Measurements from ENCODE around the gene C1orf105.

Gene C1orf105

GRCh38 chr1:172376431-172376830 is 44.1 kb upstream of the C1orf105 start:
- Histone ChIP-seq H3K9me3 (ENCODE audit: control insufficient read depth, low read length) (no peaks in the 10 kb centered on the region), H3K14ac (ENCODE audit: low read length in 2 of 2) (no peak overlapping the region), H2BK120ac (ENCODE audit: low read depth, low read length) (no peak overlapping the region), H3K9ac (ENCODE audit: low read length) (no peak overlapping the region), H2BK5ac (ENCODE audit: low read depth, low read length, poor library complexity, severe bottlenecking) (no peak overlapping the region), H2AK5ac (ENCODE audit: low read length, severe bottlenecking) (no peak overlapping the region), H3K18ac (ENCODE audit: low read depth in 1 of 2, low read length in 2 of 2) (no peak overlapping the region), H3K27me3 (ENCODE audit: control insufficient read depth in 1 of 2, insufficient read depth in 1 of 2, low read length in 2 of 2) (no peaks in the 10 kb centered on the region), H2AFZ (ENCODE audit: low read depth, low read length) (no peak overlapping the region), H2BK15ac (ENCODE audit: low read depth, poor library complexity, severe bottlenecking) (no peak overlapping the region), H3K4me1 (ENCODE audit: control insufficient read depth, insufficient read depth, low read depth, low read length) (no peaks in the 10 kb centered on the region), H3K4ac (ENCODE audit: low read depth in 1 of 2, low read length in 2 of 2) (no peak overlapping the region), H4K91ac (ENCODE audit: low read length) (no peak overlapping the region), H4K8ac (ENCODE audit: low read length) (no peak overlapping the region), H3K36me3 (ENCODE audit: control insufficient read depth in 1 of 2, insufficient read depth in 2 of 2, low read depth in 1 of 2, low read length in 2 of 2) (no peaks in the 10 kb centered on the region), H3K23ac (ENCODE audit: low read length in 2 of 2) (no peak overlapping the region), H3K4me3 (ENCODE audit: insufficient read depth in 1 of 2, low read depth in 1 of 2, low read length in 2 of 2) (no peak overlapping the region), H2BK12ac (ENCODE audit: low read length in 2 of 2) (no peak overlapping the region), H3K79me1 (replicated peaks; ENCODE audit: low read length, poor library complexity, severe bottlenecking) (no peaks in the 10 kb centered on the region), H3K27ac (ENCODE audit: low read length, poor library complexity, severe bottlenecking) (no peak overlapping the region), H3K4me2 (ENCODE audit: low read length, poor library complexity, severe bottlenecking) (no peak overlapping the region)
- WGBS = no CpG with 5 or more reads among the region's 2 CpGs
- DNase-seq = no peak

GRCh38 chr1:172377565-172377964 is 42.9 kb upstream of the C1orf105 start:
- H2BK120ac ChIP-seq (ENCODE audit: low read depth, low read length) = no peak overlapping the region
- H3K9ac ChIP-seq (ENCODE audit: low read length) = no peak overlapping the region
- no peaks in the 10 kb centered on the region for H3K36me3 ChIP-seq (ENCODE audit: control insufficient read depth in 1 of 2, insufficient read depth in 2 of 2, low read depth in 1 of 2, low read length in 2 of 2)
- no peak for DNase-seq
- no peaks in the 10 kb centered on the region for H3K4me1 ChIP-seq (ENCODE audit: control insufficient read depth, insufficient read depth, low read depth, low read length)
- H3K18ac ChIP-seq (ENCODE audit: low read depth in 1 of 2, low read length in 2 of 2) = no peak overlapping the region
- no peak overlapping the region for H4K91ac ChIP-seq (ENCODE audit: low read length)
- no peaks in the 10 kb centered on the region for H3K27me3 ChIP-seq (ENCODE audit: control insufficient read depth in 1 of 2, insufficient read depth in 1 of 2, low read length in 2 of 2)
- no peak overlapping the region for H2AFZ ChIP-seq (ENCODE audit: low read depth, low read length)
- no peak overlapping the region for H3K14ac ChIP-seq (ENCODE audit: low read length in 2 of 2)
- peaks cover 2% of the 10 kb centered on the region for H3K79me1 ChIP-seq (replicated peaks; ENCODE audit: low read length, poor library complexity, severe bottlenecking)
- H2BK5ac ChIP-seq (ENCODE audit: low read depth, low read length, poor library complexity, severe bottlenecking) = no peak overlapping the region
- H4K8ac ChIP-seq (ENCODE audit: low read length) = no peak overlapping the region
- no peak overlapping the region for H3K23ac ChIP-seq (ENCODE audit: low read length in 2 of 2)
- H2BK12ac ChIP-seq (ENCODE audit: low read length in 2 of 2) = no peak overlapping the region
- no peaks in the 10 kb centered on the region for H3K9me3 ChIP-seq (ENCODE audit: control insufficient read depth, low read length)
- no peak overlapping the region for H2BK15ac ChIP-seq (ENCODE audit: low read depth, poor library complexity, severe bottlenecking)
- no peak overlapping the region for H3K4ac ChIP-seq (ENCODE audit: low read depth in 1 of 2, low read length in 2 of 2)
- H3K27ac ChIP-seq (ENCODE audit: low read length, poor library complexity, severe bottlenecking) = no peak overlapping the region
- H2AK5ac ChIP-seq (ENCODE audit: low read length, severe bottlenecking) = no peak overlapping the region
- H3K4me2 ChIP-seq (ENCODE audit: low read length, poor library complexity, severe bottlenecking) = no peak overlapping the region
- no peak overlapping the region for H3K4me3 ChIP-seq (ENCODE audit: insufficient read depth in 1 of 2, low read depth in 1 of 2, low read length in 2 of 2)

GRCh38 chr1:172378109-172378760 is 42.2 kb upstream of the C1orf105 start:
- no peak overlapping the region for H2BK12ac ChIP-seq (ENCODE audit: low read length in 2 of 2)
- no peak overlapping the region for H3K4ac ChIP-seq (ENCODE audit: low read depth in 1 of 2, low read length in 2 of 2)
- H3K27ac ChIP-seq (ENCODE audit: low read length, poor library complexity, severe bottlenecking) = no peak overlapping the region
- no peak overlapping the region for H3K9ac ChIP-seq (ENCODE audit: low read length)
- no peak overlapping the region for H3K23ac ChIP-seq (ENCODE audit: low read length in 2 of 2)
- no peak overlapping the region for H3K4me3 ChIP-seq (ENCODE audit: insufficient read depth in 1 of 2, low read depth in 1 of 2, low read length in 2 of 2)
- no peak overlapping the region for H3K14ac ChIP-seq (ENCODE audit: low read length in 2 of 2)
- H2BK15ac ChIP-seq (ENCODE audit: low read depth, poor library complexity, severe bottlenecking) = no peak overlapping the region
- peaks cover 2% of the 10 kb centered on the region for H3K4me1 ChIP-seq (ENCODE audit: control insufficient read depth, insufficient read depth, low read depth, low read length)
- H2BK120ac ChIP-seq (ENCODE audit: low read depth, low read length) = no peak overlapping the region
- no peak for DNase-seq
- H3K27me3 ChIP-seq (ENCODE audit: control insufficient read depth in 1 of 2, insufficient read depth in 1 of 2, low read length in 2 of 2) = no peaks in the 10 kb centered on the region
- no CpG with 5 or more reads among the region's 1 CpG for WGBS
- H3K4me2 ChIP-seq (ENCODE audit: low read length, poor library complexity, severe bottlenecking) = no peak overlapping the region
- H3K79me1 ChIP-seq (replicated peaks; ENCODE audit: low read length, poor library complexity, severe bottlenecking) = peaks cover 2% of the 10 kb centered on the region
- no peak overlapping the region for H4K91ac ChIP-seq (ENCODE audit: low read length)
- H4K8ac ChIP-seq (ENCODE audit: low read length) = no peak overlapping the region
- no peaks in the 10 kb centered on the region for H3K9me3 ChIP-seq (ENCODE audit: control insufficient read depth, low read length)
- H3K36me3 ChIP-seq (ENCODE audit: control insufficient read depth in 1 of 2, insufficient read depth in 2 of 2, low read depth in 1 of 2, low read length in 2 of 2) = no peaks in the 10 kb centered on the region
- no peak overlapping the region for H2AK5ac ChIP-seq (ENCODE audit: low read length, severe bottlenecking)
- no peak overlapping the region for H2BK5ac ChIP-seq (ENCODE audit: low read depth, low read length, poor library complexity, severe bottlenecking)
- no peak overlapping the region for H2AFZ ChIP-seq (ENCODE audit: low read depth, low read length)
- no peak overlapping the region for H3K18ac ChIP-seq (ENCODE audit: low read depth in 1 of 2, low read length in 2 of 2)

GRCh38 chr1:172380441-172381244 is 39.8 kb upstream of the C1orf105 start:
- peaks cover 2% of the 10 kb centered on the region for H3K4me1 ChIP-seq (ENCODE audit: control insufficient read depth, insufficient read depth, low read depth, low read length)
- H3K4me3 ChIP-seq (ENCODE audit: insufficient read depth in 1 of 2, low read depth in 1 of 2, low read length in 2 of 2) = no peak overlapping the region
- peak; percentile 56 for DNase-seq
- no peak overlapping the region for H2AK5ac ChIP-seq (ENCODE audit: low read length, severe bottlenecking)
- H3K18ac ChIP-seq (ENCODE audit: low read depth in 1 of 2, low read length in 2 of 2) = no peak overlapping the region
- H2AFZ ChIP-seq (ENCODE audit: low read depth, low read length) = no peak overlapping the region
- no peak overlapping the region for H2BK15ac ChIP-seq (ENCODE audit: low read depth, poor library complexity, severe bottlenecking)
- H3K9ac ChIP-seq (ENCODE audit: low read length) = no peak overlapping the region
- no peak overlapping the region for H4K91ac ChIP-seq (ENCODE audit: low read length)
- no peak overlapping the region for H2BK12ac ChIP-seq (ENCODE audit: low read length in 2 of 2)
- peaks cover 2% of the 10 kb centered on the region for H3K79me1 ChIP-seq (replicated peaks; ENCODE audit: low read length, poor library complexity, severe bottlenecking)
- H2BK5ac ChIP-seq (ENCODE audit: low read depth, low read length, poor library complexity, severe bottlenecking) = no peak overlapping the region
- H3K14ac ChIP-seq (ENCODE audit: low read length in 2 of 2) = no peak overlapping the region
- H3K4ac ChIP-seq (ENCODE audit: low read depth in 1 of 2, low read length in 2 of 2) = no peak overlapping the region
- no peaks in the 10 kb centered on the region for H3K36me3 ChIP-seq (ENCODE audit: control insufficient read depth in 1 of 2, insufficient read depth in 2 of 2, low read depth in 1 of 2, low read length in 2 of 2)
- H3K27ac ChIP-seq (ENCODE audit: low read length, poor library complexity, severe bottlenecking) = peak overlapping the region; percentile 4
- H3K4me2 ChIP-seq (ENCODE audit: low read length, poor library complexity, severe bottlenecking) = no peak overlapping the region
- H4K8ac ChIP-seq (ENCODE audit: low read length) = no peak overlapping the region
- H3K23ac ChIP-seq (ENCODE audit: low read length in 2 of 2) = no peak overlapping the region
- no peaks in the 10 kb centered on the region for H3K27me3 ChIP-seq (ENCODE audit: control insufficient read depth in 1 of 2, insufficient read depth in 1 of 2, low read length in 2 of 2)
- 34% methylated on average over 5 of the region's 6 CpGs for whole genome bisulfite sequencing
- H3K9me3 ChIP-seq (ENCODE audit: control insufficient read depth, low read length) = no peaks in the 10 kb centered on the region
- H2BK120ac ChIP-seq (ENCODE audit: low read depth, low read length) = no peak overlapping the region

Data from mesenchymal stem cell (in vitro differentiated cells and primary cell).